GM13977 (cell line): ENCODE data around the gene UCHL1.

ENCODE experiments used
- DNase-seq: peaks from one replicate; pipeline ENCODE4 v3.0.0; 2012; ENCODE audit warnings: low spot score
- in situ Hi-C: fragments of 300-500 bp; cut with MboI; formaldehyde crosslinking; loops from one replicate; pipeline ENCODE4 v1.12.0; 2022; ENCODE audit warnings: low sequenced_read_pairs, low pct_unique_long_range_greater_than_20kb, mixed read lengths, inconsistent platforms; ENCODE audit not compliant: unreplicated experiment
- TF ChIP-seq, protein P1 (sequence below): IDR thresholded peaks from 2 replicates; pipeline ENCODE4 v1.5.1; 2012; ENCODE audit warnings: mild to moderate bottlenecking, control low read depth; ENCODE audit not compliant: insufficient read depth; ENCODE audit errors: extremely low read depth, missing control alignments

Gene UCHL1

GRCh38 chr4:41217020-41217333 is 39.8 kb upstream of the UCHL1 start:
- in situ Hi-C loops = loop anchor here (10.0 to 25.0 kb wide), 2 partner anchors 242 to 480 kb away; partner anchors contain the start of gene NSUN7
- DNase-seq = no peak
- TF ChIP-seq, protein P1, sequence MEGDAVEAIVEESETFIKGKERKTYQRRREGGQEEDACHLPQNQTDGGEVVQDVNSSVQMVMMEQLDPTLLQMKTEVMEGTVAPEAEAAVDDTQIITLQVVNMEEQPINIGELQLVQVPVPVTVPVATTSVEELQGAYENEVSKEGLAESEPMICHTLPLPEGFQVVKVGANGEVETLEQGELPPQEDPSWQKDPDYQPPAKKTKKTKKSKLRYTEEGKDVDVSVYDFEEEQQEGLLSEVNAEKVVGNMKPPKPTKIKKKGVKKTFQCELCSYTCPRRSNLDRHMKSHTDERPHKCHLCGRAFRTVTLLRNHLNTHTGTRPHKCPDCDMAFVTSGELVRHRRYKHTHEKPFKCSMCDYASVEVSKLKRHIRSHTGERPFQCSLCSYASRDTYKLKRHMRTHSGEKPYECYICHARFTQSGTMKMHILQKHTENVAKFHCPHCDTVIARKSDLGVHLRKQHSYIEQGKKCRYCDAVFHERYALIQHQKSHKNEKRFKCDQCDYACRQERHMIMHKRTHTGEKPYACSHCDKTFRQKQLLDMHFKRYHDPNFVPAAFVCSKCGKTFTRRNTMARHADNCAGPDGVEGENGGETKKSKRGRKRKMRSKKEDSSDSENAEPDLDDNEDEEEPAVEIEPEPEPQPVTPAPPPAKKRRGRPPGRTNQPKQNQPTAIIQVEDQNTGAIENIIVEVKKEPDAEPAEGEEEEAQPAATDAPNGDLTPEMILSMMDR = no peak

DNA sequence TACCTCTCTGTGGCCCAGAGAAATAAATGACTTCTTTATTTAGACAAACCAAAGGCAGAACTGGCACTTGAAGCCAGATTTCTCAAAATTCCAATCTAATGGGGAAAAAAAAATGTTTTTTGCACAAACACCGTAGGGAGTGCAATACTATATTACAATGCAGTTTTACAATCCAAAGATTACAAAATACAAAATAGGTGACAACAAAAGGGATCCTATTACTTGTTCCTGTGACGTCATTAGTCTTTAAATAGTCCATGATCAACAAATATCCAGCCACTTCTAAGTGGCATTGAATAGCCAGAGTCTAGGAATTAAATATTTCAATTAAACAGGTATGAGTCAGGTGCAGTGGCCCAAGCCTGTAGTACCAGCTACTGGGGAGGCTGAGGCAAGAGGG is 39.4 kb upstream of the UCHL1 start:
- no peak for DNase-seq
- TF ChIP-seq, protein P1 = no peak
- in situ Hi-C loops = loop anchor here (10.0 to 25.0 kb wide), 2 partner anchors 243 to 480 kb away; partner anchors contain the start of gene NSUN7

DNA sequence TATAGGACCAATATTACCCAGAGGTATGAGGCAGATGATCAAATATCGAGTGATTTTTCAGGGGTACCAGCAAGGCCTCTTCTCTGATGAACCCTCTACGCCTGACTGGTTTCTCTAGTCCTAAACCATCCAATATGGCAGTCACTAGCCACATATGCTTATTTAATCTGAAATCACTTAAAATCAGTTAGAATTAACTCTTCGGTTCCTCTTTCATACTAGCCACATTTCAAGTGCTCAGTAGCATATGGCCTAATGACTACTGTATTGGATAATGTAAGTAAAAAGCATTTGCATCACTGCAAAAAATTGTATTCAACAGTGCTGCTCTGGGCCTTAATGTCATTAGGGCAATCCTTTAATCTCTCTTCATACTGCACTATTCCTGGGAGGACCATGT is 38.0 kb upstream of the UCHL1 start:
- TF ChIP-seq, protein P1 = no peak
- in situ Hi-C loops = loop anchor here (10.0 to 25.0 kb wide), 2 partner anchors 244 to 481 kb away; partner anchors contain the start of gene NSUN7
- no peak for DNase-seq

DNA sequence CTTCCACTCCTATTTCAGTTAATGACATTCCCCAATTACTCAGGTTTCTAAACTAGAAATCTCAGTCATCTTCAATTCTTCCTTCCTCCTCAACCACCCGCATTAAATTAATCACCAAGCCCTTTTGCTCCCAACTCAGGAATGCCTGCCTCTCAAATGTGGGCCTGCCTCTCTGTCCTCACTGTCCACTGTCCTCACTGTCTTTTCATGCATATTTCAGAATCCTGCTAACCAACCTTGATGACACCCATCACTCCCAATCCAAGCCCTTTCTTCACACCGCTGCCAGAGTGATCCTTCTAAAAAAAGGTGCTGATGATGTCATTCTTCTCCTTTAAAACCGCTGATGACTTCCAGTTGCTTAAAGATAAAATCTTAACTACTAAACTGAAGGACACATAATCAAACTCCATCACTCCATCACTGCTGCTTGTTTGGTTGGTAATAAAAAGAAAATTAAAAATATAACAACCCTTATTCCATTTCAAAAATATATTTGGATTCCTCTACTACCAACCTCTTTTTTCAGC is 37.2 kb upstream of the UCHL1 start:
- in situ Hi-C loops = loop anchor here (10.0 to 25.0 kb wide), 2 partner anchors 245 to 482 kb away; partner anchors contain the start of gene NSUN7
- no peak for DNase-seq
- TF ChIP-seq, protein P1 = no peak

DNA sequence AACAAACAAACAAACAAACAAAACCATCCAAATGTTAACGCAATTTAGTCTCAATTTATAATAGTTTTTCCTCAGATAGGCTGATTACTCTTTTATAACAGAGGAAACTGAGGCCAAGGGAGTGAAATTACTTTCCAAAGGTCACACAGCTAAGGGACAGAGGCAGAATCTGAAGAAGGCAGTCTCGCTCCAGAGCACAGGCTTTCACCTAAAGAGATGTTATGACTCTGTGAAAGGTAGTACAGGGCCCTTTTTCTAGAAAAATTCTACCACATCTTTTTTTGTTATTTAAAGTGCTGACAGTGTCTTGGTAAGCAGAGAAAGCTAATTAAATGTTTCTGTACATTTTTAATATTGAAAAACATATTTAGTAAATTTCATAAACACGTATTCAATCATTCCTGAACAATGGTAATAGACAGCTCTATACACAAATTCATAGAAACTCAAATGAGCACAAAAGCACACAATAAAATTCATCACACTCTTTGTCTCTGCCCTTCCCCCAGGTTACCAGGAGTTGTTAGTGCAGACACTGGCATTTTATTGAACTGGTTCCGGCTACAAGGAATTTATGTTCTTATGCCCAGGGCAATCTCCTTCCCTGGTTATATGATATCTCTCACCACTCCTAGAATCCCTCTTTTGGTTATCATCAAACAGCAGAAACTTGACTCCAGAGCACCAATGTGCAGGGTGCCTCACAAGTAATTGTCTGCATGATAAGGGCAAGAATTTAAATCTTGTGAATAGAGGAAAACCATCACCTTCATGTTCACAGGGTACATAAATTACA is 34.7 kb upstream of the UCHL1 start:
- DNase-seq = no peak
- in situ Hi-C loops = loop anchor here (25.0 kb wide), 1 partner anchor 485 kb away; the partner anchor contains the start of gene NSUN7
- TF ChIP-seq, protein P1 = no peak

DNA sequence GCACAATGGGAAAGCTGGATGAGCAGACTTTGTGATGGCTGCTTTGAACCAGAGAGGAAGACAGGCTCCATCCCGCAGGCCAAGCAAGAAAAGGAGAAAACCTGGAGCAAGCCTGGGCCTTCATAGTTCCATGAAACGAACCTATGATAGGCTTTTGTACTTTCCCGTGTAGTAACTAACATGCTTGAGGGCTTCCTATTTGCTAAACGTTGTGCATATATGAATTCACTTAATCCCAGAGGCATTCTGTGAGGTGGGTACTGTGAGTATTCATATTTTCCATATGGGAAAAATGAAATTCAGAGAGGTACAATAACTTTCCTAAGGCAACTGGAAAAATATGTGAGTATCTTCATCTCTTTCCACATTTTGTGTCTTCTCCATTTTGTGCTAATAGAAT is 28.8 kb upstream of the UCHL1 start:
- in situ Hi-C loops = no loop called here
- DNase-seq = no peak
- TF ChIP-seq, protein P1 = no peak
